IMR-90 (cell line): ENCODE data around the gene AUH. TPM values are rescaled to one million over a fixed set of nuclear protein-coding genes. Genes with fewer than 3 reads are reported as not detected.

Experiments used
- ATAC-seq: fragments of 200-7000 bp; cut with Tn5 transposase; 2 replicates; pipeline ENCODE4 v1.9.1; 2020; ENCODE audit warnings: low read depth, mild to moderate bottlenecking, moderate library complexity
- BruUV-seq: library from RNA; stranded (reverse); fragments of 400-500 nt; replicated peaks from 2 replicates; lab custom pipeline; 2021; lab: Mats Ljungman, UMichigan
- CTCF ChIA-PET: fragments of 300-600 bp; formaldehyde crosslinking; extraction: SDS; loops from one replicate; lab custom pipeline; 2021; ENCODE audit warnings: antibody characterized with exemption; lab: Yijun Ruan, JAX
- POLR2A ChIA-PET: fragments of 300-600 bp; sonication (Branson Sonifier 250); formaldehyde crosslinking; loops from one replicate; lab custom pipeline; 2022; ENCODE audit warnings: antibody characterized with exemption; ENCODE audit not compliant: unreplicated experiment; lab: Charles Lee
- DNase-seq: peaks from one replicate; pipeline ENCODE4 v3.0.0; 2013
- H2AFZ ChIP-seq: replicated peaks from 2 replicates; pipeline ENCODE3; 2013; ENCODE audit warnings: low read length, mild to moderate bottlenecking; ENCODE audit not compliant: poor library complexity
- H2AK5ac ChIP-seq: 2 replicates; pipeline ENCODE4 v1.6.1; 2013; ENCODE audit warnings: low read depth, low read length, inconsistent platforms
- H2AK9ac ChIP-seq: replicated peaks from 2 replicates; pipeline ENCODE3; 2013; ENCODE audit warnings: mild to moderate bottlenecking, low read depth, low read length, moderate library complexity; ENCODE audit not compliant: poor library complexity
- H2BK120ac ChIP-seq: 2 replicates; pipeline ENCODE4 v1.6.1; 2013; ENCODE audit warnings: low read depth, low read length, inconsistent platforms
- H2BK15ac ChIP-seq: 3 replicates; pipeline ENCODE4 v1.6.1; 2013; ENCODE audit warnings: low read depth, low read length, inconsistent platforms
- H2BK20ac ChIP-seq: 2 replicates; pipeline ENCODE4 v1.6.1; 2013; ENCODE audit warnings: low read depth, mild to moderate bottlenecking, inconsistent platforms, low read length, moderate library complexity
- H2BK5ac ChIP-seq: 2 replicates; pipeline ENCODE4 v1.6.1; 2013; ENCODE audit warnings: mild to moderate bottlenecking, low read depth, low read length, inconsistent platforms; ENCODE audit not compliant: poor library complexity, severe bottlenecking
- H3K14ac ChIP-seq: replicated peaks from 2 replicates; pipeline ENCODE4 v1.6.1; 2013; ENCODE audit warnings: low read depth, low read length, inconsistent platforms
- H3K18ac ChIP-seq: 2 replicates; pipeline ENCODE4 v1.6.1; 2013; ENCODE audit warnings: low read depth, low read length, control low read depth
- H3K23ac ChIP-seq: 2 replicates; pipeline ENCODE4 v1.6.1; 2013; ENCODE audit warnings: low read depth, low read length, inconsistent platforms
- H3K27ac ChIP-seq: 2 replicates; pipeline ENCODE4 v1.5.1; 2013; ENCODE audit warnings: mild to moderate bottlenecking, control low read depth, low read length; ENCODE audit not compliant: insufficient read depth
- H3K27me3 ChIP-seq: 2 replicates; pipeline ENCODE4 v1.6.1; 2013; ENCODE audit warnings: low read length; ENCODE audit not compliant: control insufficient read depth, insufficient read depth
- H3K36me3 ChIP-seq: 2 replicates; pipeline ENCODE4 v1.6.1; 2013; ENCODE audit warnings: low read length, mixed read lengths; ENCODE audit not compliant: control insufficient read depth, insufficient read depth
- H3K4ac ChIP-seq: 2 replicates; pipeline ENCODE4 v1.6.1; 2013; ENCODE audit warnings: low read depth, low read length, inconsistent platforms
- H3K4me1 ChIP-seq: 2 replicates; pipeline ENCODE4 v1.6.1; 2013; ENCODE audit warnings: low read length, mixed read lengths; ENCODE audit not compliant: control insufficient read depth, insufficient read depth
- H3K4me2 ChIP-seq: 2 replicates; pipeline ENCODE4 v1.6.1; 2013; ENCODE audit warnings: low read depth, mild to moderate bottlenecking, control low read depth, low read length, moderate library complexity
- H3K4me3 ChIP-seq: 2 replicates; pipeline ENCODE4 v1.5.1; 2013; ENCODE audit warnings: low read depth, mild to moderate bottlenecking, control low read depth, low read length, moderate library complexity; ENCODE audit not compliant: insufficient read depth
- H3K56ac ChIP-seq: 2 replicates; pipeline ENCODE4 v1.6.1; 2013; ENCODE audit warnings: low read length, inconsistent platforms; ENCODE audit not compliant: insufficient read depth; ENCODE audit errors: extremely low read depth
- H3K79me1 ChIP-seq, 2 experiments: 2 replicates each; pipeline ENCODE4 v1.6.1; 2013; ENCODE audit warnings: low read length in 2 of 2, inconsistent platforms in 1 of 2, low read depth in 1 of 2
- H3K9ac ChIP-seq: 2 replicates; pipeline ENCODE4 v1.6.1; 2013; ENCODE audit warnings: low read depth, low read length, control low read depth
- H3K9me1 ChIP-seq: 2 replicates; pipeline ENCODE4 v1.6.1; 2013; ENCODE audit warnings: low read length, inconsistent platforms; ENCODE audit not compliant: insufficient read depth
- H3K9me3 ChIP-seq: 2 replicates; pipeline ENCODE4 v1.6.1; 2013; ENCODE audit warnings: low read length; ENCODE audit not compliant: control insufficient read depth, insufficient read depth
- H4K20me1 ChIP-seq: 2 replicates; pipeline ENCODE4 v1.6.1; 2013; ENCODE audit warnings: low read length, inconsistent platforms; ENCODE audit not compliant: insufficient read depth
- H4K5ac ChIP-seq: 2 replicates; pipeline ENCODE4 v1.6.1; 2013; ENCODE audit warnings: mild to moderate bottlenecking, low read depth, low read length, control low read depth
- H4K8ac ChIP-seq, 2 experiments: 2 replicates each; pipeline ENCODE4 v1.6.1; 2013; ENCODE audit warnings: low read depth in 2 of 2, low read length in 2 of 2, control low read depth in 1 of 2, inconsistent platforms in 1 of 2
- H4K91ac ChIP-seq: 2 replicates; pipeline ENCODE4 v1.6.1; 2013; ENCODE audit warnings: low read depth, low read length, inconsistent platforms; ENCODE audit not compliant: insufficient read depth
- BHLHE40 ChIP-seq: fragments of 150-350 bp; IDR thresholded peaks from 2 replicates; pipeline ENCODE4 v1.6.1; 2016; ENCODE audit warnings: mild to moderate bottlenecking, low read depth, low read length
- CEBPB ChIP-seq: IDR thresholded peaks from 2 replicates; pipeline ENCODE4 v1.6.1; 2012; ENCODE audit warnings: low read depth, low read length, improper control_type of control experiment
- CHD1 ChIP-seq: IDR thresholded peaks from 2 replicates; pipeline ENCODE4 v1.6.1; 2012; ENCODE audit warnings: low read depth, low read length, improper control_type of control experiment
- FOS ChIP-seq: fragments of 150-350 bp; IDR thresholded peaks from 2 replicates; pipeline ENCODE4 v1.6.1; 2016; ENCODE audit warnings: low read depth, low read length
- MAFK ChIP-seq: IDR thresholded peaks from 2 replicates; pipeline ENCODE4 v1.6.1; 2012; ENCODE audit warnings: low read depth, low read length, improper control_type of control experiment
- MAZ ChIP-seq: IDR thresholded peaks from 2 replicates; pipeline ENCODE4 v1.6.1; 2012; ENCODE audit warnings: low read depth, mild to moderate bottlenecking, low read length, improper control_type of control experiment, moderate library complexity, borderline replicate concordance
- MXI1 ChIP-seq: IDR thresholded peaks from 2 replicates; pipeline ENCODE4 v1.6.1; 2012; ENCODE audit warnings: low read depth, mild to moderate bottlenecking, low read length, moderate library complexity, borderline replicate concordance
- NFE2L2 ChIP-seq: fragments of 150-350 bp; IDR thresholded peaks from 2 replicates; pipeline ENCODE4 v1.6.1; 2016; ENCODE audit warnings: low read depth, mild to moderate bottlenecking, low read length
- POLR2A ChIP-seq: IDR thresholded peaks from 2 replicates; pipeline ENCODE4 v1.6.1; 2012; ENCODE audit warnings: mild to moderate bottlenecking, low read depth, low read length
- RAD21 ChIP-seq: IDR thresholded peaks from 2 replicates; pipeline ENCODE4 v1.6.1; 2012; ENCODE audit warnings: low read length, improper control_type of control experiment
- RCOR1 ChIP-seq: IDR thresholded peaks from 2 replicates; pipeline ENCODE4 v1.6.1; 2012; ENCODE audit warnings: mild to moderate bottlenecking, low read length, improper control_type of control experiment; ENCODE audit not compliant: insufficient replicate concordance
- RFX5 ChIP-seq: IDR thresholded peaks from 2 replicates; pipeline ENCODE4 v1.8.0; 2012; ENCODE audit warnings: low read depth, mild to moderate bottlenecking, low read length, moderate library complexity
- SMC3 ChIP-seq: fragments of 150-350 bp; IDR thresholded peaks from 2 replicates; pipeline ENCODE4 v1.6.1; 2016; ENCODE audit warnings: low read depth, mild to moderate bottlenecking, antibody characterized with exemption, low read length, moderate library complexity
- WGBS, 2 experiments: methylation state at CpG; one replicate each; pipeline versions ENCODE4 v1.1.5 to v1.1.7; 2013; ENCODE audit warnings: missing lambda C conversion rate in 2 of 2; ENCODE audit not compliant: insufficient read length in 1 of 2; ENCODE audit errors: extremely low coverage in 2 of 2; 5-methylcytosine and 5-hydroxymethylcytosine counted together
- dilution Hi-C: fragments of 300-500 bp; cut with HindIII; formaldehyde crosslinking; loops from one replicate; pipeline ENCODE4 v1.14.3; 2018; ENCODE audit warnings: low sequenced_read_pairs; ENCODE audit not compliant: unreplicated experiment
- in situ Hi-C: fragments of 300-500 bp; cut with MboI; formaldehyde crosslinking; loops from 3 replicates; pipeline ENCODE4 v1.14.3; 2019; ENCODE audit warnings: low sequenced_read_pairs, inconsistent platforms, mixed read lengths
- intact Hi-C: fragments of 100-400 bp; cut with micrococcal nuclease; formaldehyde crosslinking; loops from 2 replicates; pipeline ENCODE4 v1.10.0; 2022
- polyA plus RNA-seq, 3 experiments: library from polyadenylated mRNA; depleted of rRNA; stranded (reverse); fragments of >200 nt; gene quantifications; 2 replicates each; pipeline ENCODE4 v1.2.3, GENCODE V29; 2012; ENCODE audit warnings: low replicate concordance in 1 of 3
- total RNA-seq: library from RNA; depleted of rRNA; stranded (reverse); fragments of >200 nt; gene quantifications from 2 replicates; pipeline ENCODE4 v1.2.3, GENCODE V29; 2012
- TF ChIP-seq, protein P1 (sequence below): conservative IDR thresholded peaks from 2 replicates; pipeline ENCODE4 v1.5.1; 2012; ENCODE audit warnings: mild to moderate bottlenecking, low read depth, low read length, improper control_type of control experiment
- TF ChIP-seq, protein P2 (sequence below): fragments of 150-350 bp; IDR thresholded peaks from 2 replicates; pipeline ENCODE4 v1.6.1; 2016; ENCODE audit warnings: low read depth, mild to moderate bottlenecking, low read length, moderate library complexity, borderline replicate concordance
- TF ChIP-seq, protein P3 (sequence below): fragments of 150-350 bp; IDR thresholded peaks from 2 replicates; pipeline ENCODE4 v1.6.1; 2017; ENCODE audit warnings: mild to moderate bottlenecking, antibody characterized with exemption, low read length, low read depth

The AUH gene
- total and polyA plus RNA-seq, 2 of the 4 experiments (the other 2 are of a cell fraction) = 5.9 to 8.1 TPM

DNA sequence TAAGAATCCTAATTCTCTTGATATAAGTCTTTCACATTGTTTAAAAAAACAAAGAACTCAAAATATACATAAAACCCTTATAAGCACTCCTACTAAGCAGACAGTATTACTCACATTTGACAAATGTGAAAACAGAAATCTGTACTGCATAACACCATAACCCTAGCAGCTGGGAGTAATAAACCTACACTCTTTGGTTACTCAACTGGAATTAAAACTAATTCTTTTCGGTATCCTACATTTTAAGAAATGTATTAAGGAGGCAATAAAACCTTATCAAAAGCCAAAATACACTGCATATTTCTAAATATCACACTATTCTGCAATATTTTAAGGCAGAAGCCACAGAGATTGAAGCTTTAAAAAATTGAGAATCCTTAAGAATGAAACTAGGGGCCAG, 6.8 kb downstream of the AUH start:
- H3K9me3 ChIP-seq = no peaks in the 10 kb centered on the region
- ATAC-seq = peak; percentile 59; the same call in 1 of the 2 replicates
- BruUV-seq = no TSS peak
- peaks cover 13% of the 10 kb centered on the region for H3K36me3 ChIP-seq
- no peak overlapping the region for H3K14ac ChIP-seq
- H2BK5ac ChIP-seq = peak overlapping the region; percentile 33
- H2AK9ac ChIP-seq = no peak overlapping the region
- dilution Hi-C loops = no loop called here
- H3K27me3 ChIP-seq = no peaks in the 10 kb centered on the region
- H3K4ac ChIP-seq = no peak overlapping the region
- no CpG with 5 or more reads among the region's 1 CpG for WGBS, 2 experiments
- H3K4me1 ChIP-seq = peaks cover 6% of the 10 kb centered on the region; the same call in 1 of the 2 replicates
- H2BK15ac ChIP-seq = no peak overlapping the region
- H2BK20ac ChIP-seq = no peak overlapping the region
- no peak overlapping the region for H2AK5ac ChIP-seq
- no peak overlapping the region for H3K9ac ChIP-seq
- CTCF ChIA-PET = interaction anchor here (0.6 to 0.7 kb wide), 3 partner anchors 11 to 358 kb away, joined by 4 to 6 read pairs (median 4); no protein-coding TSS in a partner anchor
- no peak overlapping the region for H4K8ac ChIP-seq
- peak overlapping the region; percentile 73 for H3K27ac ChIP-seq
- DNase-seq = peak; percentile 43
- H3K9me1 ChIP-seq = peaks cover 11% of the 10 kb centered on the region
- H3K56ac ChIP-seq = no peak overlapping the region
- H4K5ac ChIP-seq = no peak overlapping the region
- in situ Hi-C loops = no loop called here
- no peaks in the 10 kb centered on the region for H4K20me1 ChIP-seq
- H2BK120ac ChIP-seq = no peak overlapping the region
- H3K4me2 ChIP-seq = no peak overlapping the region
- no peak overlapping the region for H3K23ac ChIP-seq
- H2AFZ ChIP-seq = no peak overlapping the region
- no peak overlapping the region for H3K4me3 ChIP-seq
- H3K18ac ChIP-seq = no peak overlapping the region
- POLR2A ChIA-PET = no interaction called here
- intact Hi-C loops = no loop called here
- TF ChIP-seq, protein P1, sequence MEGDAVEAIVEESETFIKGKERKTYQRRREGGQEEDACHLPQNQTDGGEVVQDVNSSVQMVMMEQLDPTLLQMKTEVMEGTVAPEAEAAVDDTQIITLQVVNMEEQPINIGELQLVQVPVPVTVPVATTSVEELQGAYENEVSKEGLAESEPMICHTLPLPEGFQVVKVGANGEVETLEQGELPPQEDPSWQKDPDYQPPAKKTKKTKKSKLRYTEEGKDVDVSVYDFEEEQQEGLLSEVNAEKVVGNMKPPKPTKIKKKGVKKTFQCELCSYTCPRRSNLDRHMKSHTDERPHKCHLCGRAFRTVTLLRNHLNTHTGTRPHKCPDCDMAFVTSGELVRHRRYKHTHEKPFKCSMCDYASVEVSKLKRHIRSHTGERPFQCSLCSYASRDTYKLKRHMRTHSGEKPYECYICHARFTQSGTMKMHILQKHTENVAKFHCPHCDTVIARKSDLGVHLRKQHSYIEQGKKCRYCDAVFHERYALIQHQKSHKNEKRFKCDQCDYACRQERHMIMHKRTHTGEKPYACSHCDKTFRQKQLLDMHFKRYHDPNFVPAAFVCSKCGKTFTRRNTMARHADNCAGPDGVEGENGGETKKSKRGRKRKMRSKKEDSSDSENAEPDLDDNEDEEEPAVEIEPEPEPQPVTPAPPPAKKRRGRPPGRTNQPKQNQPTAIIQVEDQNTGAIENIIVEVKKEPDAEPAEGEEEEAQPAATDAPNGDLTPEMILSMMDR = no peak
- TF ChIP-seq RAD21 = no peak
- TF ChIP-seq, protein P2, sequence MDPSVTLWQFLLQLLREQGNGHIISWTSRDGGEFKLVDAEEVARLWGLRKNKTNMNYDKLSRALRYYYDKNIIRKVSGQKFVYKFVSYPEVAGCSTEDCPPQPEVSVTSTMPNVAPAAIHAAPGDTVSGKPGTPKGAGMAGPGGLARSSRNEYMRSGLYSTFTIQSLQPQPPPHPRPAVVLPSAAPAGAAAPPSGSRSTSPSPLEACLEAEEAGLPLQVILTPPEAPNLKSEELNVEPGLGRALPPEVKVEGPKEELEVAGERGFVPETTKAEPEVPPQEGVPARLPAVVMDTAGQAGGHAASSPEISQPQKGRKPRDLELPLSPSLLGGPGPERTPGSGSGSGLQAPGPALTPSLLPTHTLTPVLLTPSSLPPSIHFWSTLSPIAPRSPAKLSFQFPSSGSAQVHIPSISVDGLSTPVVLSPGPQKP = no peak
- no peak for TF ChIP-seq BHLHE40
- TF ChIP-seq FOS = no peak
- no peak for TF ChIP-seq CHD1
- no peak for TF ChIP-seq MAZ
- no peak for TF ChIP-seq RFX5
- no peak for TF ChIP-seq MXI1
- no peak for TF ChIP-seq CEBPB
- TF ChIP-seq SMC3 = no peak
- no peak for TF ChIP-seq RCOR1
- TF ChIP-seq MAFK = no peak
- TF ChIP-seq POLR2A = no peak
- TF ChIP-seq, protein P3, sequence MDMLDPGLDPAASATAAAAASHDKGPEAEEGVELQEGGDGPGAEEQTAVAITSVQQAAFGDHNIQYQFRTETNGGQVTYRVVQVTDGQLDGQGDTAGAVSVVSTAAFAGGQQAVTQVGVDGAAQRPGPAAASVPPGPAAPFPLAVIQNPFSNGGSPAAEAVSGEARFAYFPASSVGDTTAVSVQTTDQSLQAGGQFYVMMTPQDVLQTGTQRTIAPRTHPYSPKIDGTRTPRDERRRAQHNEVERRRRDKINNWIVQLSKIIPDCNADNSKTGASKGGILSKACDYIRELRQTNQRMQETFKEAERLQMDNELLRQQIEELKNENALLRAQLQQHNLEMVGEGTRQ = no peak
- TF ChIP-seq NFE2L2 = no peak
- peaks cover 24 to 63% of the 10 kb centered on the region in 2 experiments for H3K79me1 ChIP-seq
- H4K91ac ChIP-seq = no peak overlapping the region
